B cell (primary cell): ENCODE data around the gene CLEC1A.

Experiments used
- CTCF ChIP-seq: fragments of 200-600 bp; IDR thresholded peaks from one replicate; pipeline ENCODE4 v1.8.0; 2022; ENCODE audit warnings: antibody characterized with exemption, mild to moderate bottlenecking
- EZH2 ChIP-seq: IDR thresholded peaks from 2 replicates; pipeline ENCODE4 v1.6.1; 2012; ENCODE audit warnings: borderline replicate concordance, low read depth, mild to moderate bottlenecking, moderate library complexity, low read length; ENCODE audit not compliant: insufficient read depth, poor library complexity, severe bottlenecking

- no peak for TF ChIP-seq CTCF
- TF ChIP-seq EZH2: no peak
Observed at GRCh38 chr12:10084733-10085132, 14.1 kb downstream of the CLEC1A start.
